D341Med (cell line): ENCODE results near the gene NOB1.
"Not testable (repeated sequence)": the region's sequence is repeated elsewhere in the genome, so short reads cannot be mapped to it uniquely, and the experiment has no call there.

Source experiments
- DNase-seq: peaks from one replicate; pipeline ENCODE4 v3.0.0; 2012; ENCODE audit warnings: low spot score

Gene NOB1

DNA sequence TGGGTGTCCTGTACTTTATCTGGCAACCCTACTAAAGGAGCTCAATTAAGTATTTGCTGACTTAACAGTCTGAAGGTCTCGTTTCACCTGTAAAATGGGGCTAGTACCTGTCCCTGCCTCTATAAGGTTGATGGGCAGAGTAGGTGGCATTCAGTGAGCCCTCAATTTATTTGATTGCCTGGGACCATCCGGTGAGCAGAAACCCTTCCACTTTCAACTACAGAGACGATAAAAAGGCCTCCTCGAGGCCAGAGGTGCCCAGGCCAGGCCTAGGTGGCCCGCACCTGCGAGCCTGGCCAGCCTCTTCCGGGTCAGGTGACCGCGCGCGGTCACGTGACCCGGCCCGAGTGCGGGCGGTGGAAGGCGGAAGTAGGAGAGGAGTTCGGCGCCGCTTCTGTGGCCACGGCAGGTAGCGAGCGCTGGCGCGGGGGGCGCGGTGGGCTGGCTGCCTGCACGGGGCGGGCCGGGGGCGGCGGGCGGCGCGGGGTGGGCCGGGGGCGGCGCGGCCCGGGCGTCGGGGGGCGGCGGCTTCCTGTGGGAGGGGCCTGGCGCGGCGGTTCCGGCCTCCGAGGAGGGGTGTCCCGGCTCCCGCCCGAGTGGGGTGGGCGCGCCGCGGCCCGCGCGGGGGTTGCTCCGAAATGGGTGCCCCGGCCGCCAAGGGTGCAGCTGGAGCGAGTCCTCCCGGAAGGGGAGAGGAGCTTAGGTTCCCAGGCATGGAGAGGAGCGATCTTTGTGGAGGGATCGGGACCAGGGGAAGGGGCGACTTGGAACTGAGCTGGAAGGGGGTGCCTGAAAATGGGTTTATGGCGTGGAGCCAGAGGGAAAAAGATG lies 7.5 kb upstream of the NOB1 start, which contains the start of gene WWP2:
Gene WWP2, plus strand, starts transcription at position 350 of the 831 bp plus-strand sequence. CDS start 24,679 bp downstream, outside the sequence.
- peak; percentile 92 for DNase-seq

DNA sequence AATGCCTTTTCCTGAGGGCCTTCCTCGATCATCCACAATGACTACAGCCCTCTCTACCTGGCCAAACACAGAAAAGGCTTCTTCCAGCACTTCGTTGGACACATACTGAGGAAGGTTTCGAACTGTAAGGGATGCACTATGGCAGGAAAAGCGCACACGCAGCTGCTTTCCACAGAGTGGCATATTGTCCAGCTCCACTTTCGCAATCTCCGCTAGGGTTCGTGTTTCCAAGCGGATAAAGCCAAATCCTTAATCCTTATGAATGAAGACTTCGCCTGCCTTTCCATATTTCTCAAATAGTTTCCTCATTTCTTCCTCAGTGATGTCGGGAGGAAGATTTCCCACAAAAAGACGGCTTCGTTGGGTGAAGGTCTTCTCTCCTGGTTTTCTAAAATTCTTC lies 2.6 kb upstream of the NOB1 start:
- not testable (repeated sequence) for DNase-seq

DNA sequence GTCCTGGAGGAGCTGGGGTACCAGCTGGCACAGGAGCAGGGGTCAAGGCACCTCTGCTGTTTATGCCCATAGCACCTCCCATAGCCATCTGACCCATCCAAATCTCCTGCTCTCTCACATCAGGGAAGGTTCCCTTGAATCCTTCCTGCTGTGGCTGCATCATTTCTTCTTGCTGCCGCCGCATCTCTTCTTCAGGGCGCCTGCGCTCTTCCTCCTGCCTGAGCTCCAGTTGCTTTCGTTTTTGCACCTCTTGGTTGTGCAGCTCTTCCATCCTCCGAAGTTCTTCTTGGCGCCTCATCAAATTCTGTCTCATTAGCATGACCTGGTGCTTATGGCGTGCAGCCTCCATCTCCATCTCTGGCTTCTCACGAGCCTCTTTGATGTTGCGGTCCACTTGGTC lies 2.0 kb upstream of the NOB1 start:
- no peak for DNase-seq

DNA sequence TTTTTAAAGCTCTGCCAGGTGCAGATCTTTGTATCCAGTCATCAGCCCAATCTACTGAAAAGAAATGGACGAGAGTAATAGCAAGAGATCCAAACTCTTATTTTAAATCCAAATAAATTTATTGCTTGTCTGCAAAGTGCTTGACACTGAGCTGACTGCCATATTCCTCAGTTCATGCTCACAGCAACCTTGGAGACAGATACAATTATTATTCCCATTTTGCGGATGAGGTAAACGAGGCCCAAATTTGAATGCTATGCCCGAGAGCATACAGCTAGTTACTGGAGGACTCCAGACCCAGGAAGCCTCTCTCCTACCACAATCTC lies 620 bp downstream of the NOB1 start:
- no peak for DNase-seq

DNA sequence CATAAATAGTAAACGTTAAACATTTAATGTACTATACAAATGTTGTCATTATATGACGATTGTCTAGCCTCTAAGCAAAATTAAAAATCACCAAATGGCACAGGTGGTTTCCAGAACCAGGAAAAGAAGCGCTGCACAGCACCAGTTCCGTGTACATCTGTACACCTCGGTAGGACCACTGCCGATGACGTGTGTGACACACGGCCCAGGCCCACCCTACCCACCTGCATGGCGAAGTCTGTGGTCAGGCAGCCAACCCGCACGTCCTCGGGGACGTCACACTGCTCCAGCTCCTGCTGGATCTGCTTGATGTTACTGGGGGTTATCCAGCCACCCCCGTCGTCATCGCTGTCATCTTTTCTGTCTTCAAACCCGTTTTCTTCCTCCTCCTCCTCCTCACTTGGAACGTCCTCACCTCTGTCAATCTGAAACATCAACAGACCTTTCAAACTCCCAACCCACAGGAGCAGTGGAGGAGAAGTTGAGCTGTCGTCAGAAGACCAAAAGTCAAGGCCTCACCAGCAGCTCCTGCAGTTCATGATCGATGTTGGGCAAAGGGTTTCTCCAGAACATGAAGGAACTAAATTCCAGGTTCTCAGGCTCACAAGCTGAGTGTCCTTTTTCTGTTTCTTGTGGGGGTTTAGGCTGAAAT lies 5.9 kb downstream of the NOB1 start:
- no peak for DNase-seq

DNA sequence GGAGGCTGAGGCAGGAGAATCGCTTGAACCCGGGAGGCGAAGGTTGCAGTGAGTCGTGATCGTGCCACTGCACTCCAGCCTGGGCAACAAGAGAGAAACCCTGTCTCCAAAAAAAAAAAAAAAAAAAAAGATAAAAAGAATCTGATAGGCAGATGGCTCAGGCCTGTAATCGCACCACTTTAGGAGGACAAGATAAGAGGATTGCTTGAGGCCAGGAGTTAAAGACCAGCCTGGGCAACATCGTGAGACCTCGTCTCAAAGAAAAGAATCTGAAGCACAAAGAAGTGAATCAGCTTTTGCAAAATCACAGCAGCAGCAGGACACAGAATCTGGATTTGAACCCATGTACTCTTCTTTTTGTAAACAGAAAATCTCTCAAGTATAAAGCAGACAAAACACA lies 7.6 kb downstream of the NOB1 start:
- no peak for DNase-seq

DNA sequence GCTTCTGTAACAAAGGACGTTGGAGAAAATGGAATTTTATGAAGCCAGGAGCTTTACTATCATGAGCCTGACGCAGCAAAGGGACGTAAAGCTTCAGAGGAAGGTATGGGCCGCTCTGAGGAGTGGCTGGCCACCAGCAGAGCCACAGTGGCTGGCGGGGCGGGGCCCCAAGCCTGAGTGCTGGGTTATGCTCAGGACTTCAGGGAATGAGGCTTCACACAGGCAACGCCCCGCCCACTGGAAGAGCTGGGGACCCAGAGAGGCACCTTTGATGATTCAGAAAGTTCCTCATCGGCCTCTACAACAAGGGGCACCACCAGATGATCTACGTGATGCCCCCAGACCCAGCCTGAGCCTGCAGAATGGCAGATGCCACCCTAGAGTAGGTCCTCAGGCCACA lies 8.8 kb downstream of the NOB1 start:
- DNase-seq: no peak

DNA sequence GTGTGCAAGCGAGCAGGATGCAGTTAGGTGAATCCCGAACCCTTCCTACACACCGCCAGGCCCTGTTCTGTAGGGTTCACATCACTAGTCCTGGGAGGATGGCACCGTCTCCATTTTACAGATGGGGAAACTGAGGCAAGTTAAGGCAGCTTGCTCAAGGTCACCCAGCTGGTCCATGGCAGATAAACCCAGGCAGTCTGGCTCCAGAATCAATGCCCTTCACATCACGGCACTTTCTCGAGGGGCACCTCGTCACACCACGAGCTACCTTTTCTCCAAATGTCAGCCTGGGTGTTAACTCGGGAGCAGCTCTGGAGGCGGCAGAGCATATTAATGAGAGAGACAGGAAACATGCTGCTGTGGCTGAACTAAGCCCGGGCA lies 9.5 kb downstream of the NOB1 start:
- DNase-seq: no peak

DNA sequence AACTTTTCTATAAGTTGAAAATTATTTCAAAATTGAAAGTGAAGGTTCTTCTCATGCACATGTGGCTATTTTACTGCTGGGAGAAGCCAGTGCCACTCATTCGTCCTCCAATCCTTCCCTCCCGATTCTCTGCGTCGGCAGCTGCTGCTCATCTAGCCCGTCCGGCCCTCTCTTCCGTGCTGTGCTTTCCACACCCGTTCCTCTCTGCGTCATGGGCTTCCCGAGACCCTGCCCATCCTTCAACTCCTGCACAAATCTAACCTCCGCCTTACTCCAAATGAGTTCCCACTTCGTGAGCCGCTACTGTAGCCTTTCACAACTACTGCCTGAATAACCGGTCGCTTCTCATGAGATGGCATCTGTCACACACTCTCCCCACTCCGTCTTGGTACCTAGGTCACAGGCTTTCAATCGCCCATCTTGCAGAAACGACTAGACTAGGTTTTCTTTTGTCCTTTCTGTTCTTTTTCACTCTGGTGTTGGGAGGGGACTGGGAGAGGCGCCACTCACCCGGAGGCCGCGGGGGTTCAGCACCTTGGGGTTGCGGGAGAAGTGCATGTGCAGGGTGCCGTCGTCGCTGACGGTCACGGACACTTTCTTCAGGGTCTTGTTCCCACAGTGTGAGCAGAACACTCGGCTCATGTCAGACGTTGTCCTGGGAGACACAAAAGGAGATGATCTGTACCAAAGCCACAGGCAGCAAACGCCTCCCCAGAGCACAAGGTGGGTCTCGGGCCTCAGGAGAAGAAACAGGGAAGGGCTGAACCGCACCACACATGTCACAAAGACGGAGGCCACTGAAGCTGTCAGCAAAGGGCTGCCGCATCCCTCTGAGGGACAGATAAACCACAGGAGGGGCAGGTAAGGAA lies 10.1 kb downstream of the NOB1 start:
- no peak for DNase-seq

DNA sequence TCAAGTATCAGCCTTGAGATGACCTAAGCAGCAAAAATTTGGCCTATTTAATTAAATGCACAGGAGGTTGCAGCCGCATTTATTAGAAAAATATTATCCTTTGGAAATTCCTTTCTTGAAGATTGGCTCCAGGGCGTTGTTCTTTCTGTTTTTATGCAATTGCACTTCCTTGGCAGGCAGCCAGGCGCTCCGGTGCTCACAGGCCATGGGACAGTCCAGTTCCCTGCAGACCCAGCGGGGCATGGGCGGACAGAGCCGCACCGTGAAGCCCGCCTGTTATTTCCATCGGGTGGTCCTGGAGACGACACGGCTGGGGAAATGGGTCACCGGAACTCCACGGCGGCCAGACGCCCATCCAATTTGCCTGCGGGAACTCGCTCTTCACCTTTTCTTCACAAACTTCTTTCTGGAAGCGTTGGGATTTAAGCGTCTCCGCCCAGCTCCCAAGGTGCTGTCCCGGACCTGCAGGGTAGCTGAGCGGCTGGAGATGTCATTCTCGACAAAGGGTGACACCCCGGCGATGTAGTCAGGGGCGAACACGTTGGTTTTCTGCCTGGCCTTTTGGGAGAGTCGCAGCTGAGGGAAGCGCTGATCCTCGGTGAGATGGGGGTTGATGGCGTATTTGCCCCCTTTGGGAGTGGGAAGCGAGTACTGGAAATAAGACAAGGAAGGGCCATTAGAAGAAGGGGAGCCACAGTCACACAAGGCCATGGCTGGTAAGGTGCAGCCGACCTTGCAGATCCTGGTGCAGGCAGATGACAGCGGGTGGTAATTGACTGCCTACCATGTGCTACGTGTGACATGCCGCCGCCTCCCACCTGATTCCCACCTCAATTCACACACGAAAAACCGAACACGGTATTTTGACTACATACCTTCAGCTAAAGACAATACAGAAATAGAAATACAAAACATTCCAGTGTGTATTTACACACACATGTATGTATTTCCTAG lies 12.5 kb downstream of the NOB1 start:
- DNase-seq: no peak

DNA sequence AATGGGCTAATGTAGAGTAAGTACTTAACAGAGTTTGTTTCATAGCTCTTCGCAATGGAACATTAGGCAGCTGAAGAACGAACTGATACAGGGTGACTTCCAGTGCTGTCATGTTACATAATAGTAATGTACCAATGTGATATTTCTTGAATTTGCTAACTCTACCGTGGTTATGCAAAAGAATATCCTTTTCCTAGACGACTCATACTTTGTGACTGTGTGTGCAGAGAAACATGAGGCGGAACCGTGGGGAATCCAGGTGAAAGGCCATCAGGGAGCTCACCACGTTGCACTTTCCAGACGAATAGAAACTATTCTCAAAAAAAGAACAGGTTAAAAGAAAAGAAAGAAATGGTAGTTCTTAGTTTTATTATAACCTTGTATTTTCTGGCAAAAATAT lies 13.2 kb downstream of the NOB1 start:
- no peak for DNase-seq

DNA sequence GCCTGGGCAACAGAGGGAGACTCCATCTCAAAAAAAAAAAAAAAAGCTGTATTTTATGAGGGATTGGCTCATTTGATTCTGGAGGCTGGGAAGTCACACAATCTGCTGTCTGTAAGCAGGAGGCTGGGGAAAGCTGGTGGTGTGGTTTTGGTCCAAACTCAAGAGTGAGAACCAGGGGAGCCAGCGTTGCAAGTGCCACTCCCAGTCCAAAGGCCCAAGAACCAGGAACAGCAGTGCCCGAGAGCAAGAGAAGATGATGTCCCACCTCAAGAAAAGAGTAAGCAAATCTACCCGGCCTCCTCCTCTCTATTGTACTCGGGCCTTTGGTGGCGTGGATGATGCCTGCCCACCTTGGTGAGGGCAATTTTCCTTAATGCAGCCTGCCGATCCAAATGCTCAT lies 22.6 kb downstream of the NOB1 start:
- DNase-seq: no peak

DNA sequence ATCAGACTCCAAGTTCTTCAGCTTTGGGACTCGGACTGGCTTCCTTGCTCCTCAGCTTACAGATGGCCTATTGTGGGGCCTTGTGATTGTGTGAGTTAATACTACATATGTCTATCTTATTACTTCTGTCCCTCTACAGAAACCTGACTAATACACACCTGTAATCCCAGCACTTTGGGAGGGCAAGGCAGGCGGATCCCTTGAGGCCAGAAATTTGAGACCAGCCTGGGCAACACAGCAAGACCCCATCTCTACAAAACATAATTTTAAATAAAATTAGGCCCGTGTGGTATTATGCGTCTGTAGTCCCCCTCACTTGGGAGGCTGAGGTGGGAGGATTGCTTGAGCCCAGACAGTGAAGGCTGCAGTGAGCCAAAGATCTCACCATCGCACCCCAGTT lies 23.4 kb downstream of the NOB1 start:
- not testable (repeated sequence) for DNase-seq

DNA sequence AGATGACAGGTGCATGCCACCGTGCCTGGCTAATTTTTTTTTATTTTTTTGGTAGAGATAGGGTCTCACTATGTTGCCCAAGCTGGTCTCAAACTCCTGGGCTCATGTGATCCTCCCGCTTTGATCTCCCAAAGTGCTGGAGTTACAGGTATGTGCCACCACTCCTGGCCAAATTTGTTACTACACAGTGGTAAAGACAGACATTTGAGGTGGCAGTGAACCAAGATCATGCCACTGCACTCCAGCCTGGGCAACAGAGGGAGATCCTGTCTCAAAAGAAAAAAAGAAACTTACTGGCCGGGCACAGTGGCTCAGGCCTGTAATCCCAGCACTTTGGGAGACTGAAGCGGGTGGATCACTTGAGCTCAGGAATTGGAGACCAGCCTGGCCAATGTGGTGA lies 25.7 kb downstream of the NOB1 start:
- not testable (repeated sequence) for DNase-seq

DNA sequence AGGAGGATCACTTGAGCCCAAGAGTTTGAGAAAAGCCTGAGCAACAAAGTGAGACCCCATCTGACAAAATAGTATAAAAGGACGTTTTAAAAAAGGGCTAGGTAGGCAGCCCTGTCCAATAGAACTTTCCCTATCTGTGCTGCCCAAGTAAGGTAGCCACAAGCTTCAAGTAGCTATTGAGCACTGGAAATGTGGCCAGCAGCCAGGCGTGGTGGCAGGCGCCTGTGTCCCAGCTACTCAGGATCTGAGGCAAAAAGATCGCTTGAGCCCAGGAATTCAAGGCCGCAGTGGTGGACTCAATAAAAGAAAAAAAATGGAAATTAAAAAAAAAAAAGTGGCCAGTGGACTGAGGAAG lies 26.8 kb downstream of the NOB1 start:
- no peak for DNase-seq

DNA sequence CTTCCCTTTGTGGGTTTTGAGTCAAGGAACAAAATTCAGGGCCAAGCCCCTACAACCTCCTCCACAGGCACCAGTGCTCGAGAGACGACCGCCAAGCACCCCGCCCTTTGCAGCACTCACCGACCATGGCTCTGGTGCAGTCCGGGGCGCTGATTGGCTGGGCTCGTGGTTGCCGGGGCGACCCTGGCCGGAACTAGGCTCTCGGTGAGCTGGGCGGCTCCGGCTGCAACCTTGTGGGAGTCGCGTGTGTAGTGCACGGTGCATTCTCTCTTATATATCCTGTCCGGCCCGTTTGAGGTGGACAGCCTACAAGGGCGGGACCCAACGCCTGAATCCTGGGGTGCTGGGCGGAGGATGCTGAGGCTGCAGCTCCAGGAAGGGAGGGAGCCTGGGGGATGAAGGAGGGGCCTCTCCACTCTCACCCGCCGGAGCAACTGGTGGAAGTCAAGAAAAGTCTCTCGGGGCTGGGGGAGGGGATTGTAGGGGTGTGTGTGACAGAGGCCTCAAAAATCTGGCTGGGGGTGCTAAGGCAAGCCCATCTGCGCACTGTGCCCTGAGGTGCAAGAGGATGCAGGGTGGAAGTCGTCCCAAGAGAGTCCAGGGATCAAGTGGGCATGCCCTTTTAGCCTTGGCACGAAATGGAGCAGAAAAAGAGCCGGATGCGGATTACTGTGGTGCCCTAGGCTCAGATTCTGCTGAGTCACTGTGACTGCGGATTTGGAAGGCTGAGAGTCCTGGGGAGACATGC lies 28.2 kb downstream of the NOB1 start, which contains the start of gene NQO1:
Gene NQO1, minus strand, starts transcription at position 248 of the 748 bp plus-strand sequence. Its CDS starts 121 bp downstream, at position 127.
- peak; percentile 95 for DNase-seq

DNA sequence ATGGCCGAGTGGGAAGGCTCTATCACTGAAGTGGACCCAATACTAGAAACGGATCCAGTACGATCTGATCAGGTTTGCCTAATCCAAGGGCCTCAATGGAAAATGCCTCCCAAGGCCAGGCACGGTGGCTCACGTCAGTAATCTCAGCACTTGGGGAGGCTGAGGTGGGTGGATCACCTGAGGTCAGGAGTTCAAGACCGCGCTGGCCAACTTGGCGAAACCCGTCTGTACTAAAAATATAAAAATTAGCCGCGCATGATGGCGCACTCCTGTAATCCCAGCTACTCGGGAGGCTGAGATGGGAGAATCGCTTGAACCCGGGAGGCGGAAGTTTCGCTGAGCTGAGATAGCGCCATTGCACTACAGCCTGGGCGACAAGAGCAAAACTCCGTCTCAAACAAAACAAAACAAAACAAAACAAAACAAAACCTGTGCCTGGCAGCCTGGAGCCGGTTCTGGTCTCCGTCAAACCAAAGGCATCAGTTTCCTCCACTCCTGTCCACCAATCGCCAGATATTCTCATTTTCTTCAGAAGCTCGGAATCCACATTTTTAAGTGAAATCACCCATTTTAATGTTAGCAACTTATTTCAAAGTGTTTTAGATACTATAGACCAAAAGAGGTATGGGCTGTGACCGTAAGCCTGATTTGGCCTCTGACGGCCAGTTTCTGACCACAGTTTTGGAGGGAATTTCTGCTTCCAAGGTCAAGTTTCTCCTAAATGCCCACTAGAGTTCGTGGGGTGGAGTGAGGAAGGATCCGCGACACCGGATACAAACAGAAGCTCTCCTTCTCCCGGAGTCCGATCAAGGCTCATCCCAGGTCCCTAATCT lies 29.0 kb downstream of the NOB1 start:
- no peak for DNase-seq

DNA sequence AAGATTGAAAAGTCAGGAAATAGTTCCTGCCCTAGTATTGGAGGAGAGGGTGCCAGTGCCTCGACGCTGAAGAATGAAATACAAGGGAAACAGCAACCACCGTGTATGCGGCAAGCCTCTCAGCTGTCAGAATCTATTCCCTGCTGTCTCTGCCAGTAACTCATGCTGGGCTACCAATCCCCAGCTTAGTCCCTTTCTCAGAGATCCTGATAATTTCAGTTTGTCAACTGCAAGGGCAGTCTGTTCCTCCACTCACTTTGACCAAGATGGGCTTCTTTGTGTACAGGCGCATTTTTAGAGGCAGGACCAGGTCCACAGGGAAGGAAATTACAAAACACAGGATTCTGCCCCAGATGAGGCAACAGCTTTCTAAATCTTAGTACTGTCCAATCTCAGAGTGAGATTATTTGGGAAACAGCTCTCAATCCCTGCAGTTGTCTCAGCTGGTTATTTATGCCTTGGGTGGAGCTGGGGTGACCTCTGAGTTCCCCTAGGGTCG lies 29.7 kb downstream of the NOB1 start:
- no peak for DNase-seq

DNA sequence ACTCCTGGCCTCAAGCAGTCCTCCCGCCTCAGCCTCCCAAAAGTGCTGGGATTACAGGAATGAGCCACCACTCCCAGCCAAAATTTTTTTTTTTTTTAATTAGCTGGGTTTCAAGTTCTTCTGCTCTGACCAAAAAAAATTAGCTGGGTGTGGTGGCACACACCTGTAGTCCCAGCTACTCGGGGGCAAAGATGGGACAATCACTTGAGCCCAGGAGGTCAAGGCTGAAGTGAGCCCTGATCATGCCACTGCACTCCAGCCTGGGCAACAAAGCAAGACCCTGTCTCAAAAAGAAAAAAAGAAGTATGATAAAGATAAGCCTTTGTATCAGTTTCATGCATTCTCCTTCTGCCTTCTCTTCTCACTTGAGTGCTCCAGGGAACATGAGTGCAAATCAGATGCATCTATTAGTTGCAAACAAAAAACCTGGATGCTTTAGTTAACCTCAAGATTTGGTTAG lies 30.3 kb downstream of the NOB1 start:
- no peak for DNase-seq
